Lung (tissue), 12 donors: Measurements from ENCODE around the gene FMO3. TPM values are rescaled to one million over a fixed set of nuclear protein-coding genes. Genes with fewer than 3 reads are reported as not detected.

ENCODE experiments used
- ATAC-seq: fragments of 200-7000 bp; cut with Tn5 transposase; one replicate; pipeline ENCODE4 v1.9.1; 2020; ENCODE audit warnings: moderate number of reproducible peaks; ENCODE audit not compliant: insufficient read depth, low FRiP score
- DNase-seq, 3 donors: peaks; one replicate each; pipeline ENCODE4 v3.0.0-alpha.2; 2013 to 2017
- H3K27ac ChIP-seq, 2 donors: one replicate each; pipeline ENCODE4 v1.5.1; 2013; ENCODE audit warnings: mild to moderate bottlenecking in 2 of 2, moderate library complexity in 2 of 2, control low read depth in 1 of 2, inconsistent platforms in 1 of 2, low read depth in 1 of 2, low read length in 1 of 2
- H3K27me3 ChIP-seq, 3 donors: one replicate each; pipeline ENCODE4 v1.5.1; 2013; ENCODE audit warnings: low read length in 2 of 3; ENCODE audit not compliant: control insufficient read depth in 3 of 3, insufficient read depth in 3 of 3
- H3K36me3 ChIP-seq, 4 donors: one replicate each; pipeline ENCODE4 v1.5.1; 2013; ENCODE audit warnings: low read length in 4 of 4, mild to moderate bottlenecking in 1 of 4, moderate library complexity in 1 of 4; ENCODE audit not compliant: control insufficient read depth in 4 of 4, insufficient read depth in 4 of 4
- H3K4me1 ChIP-seq, 5 donors: one replicate each; pipeline ENCODE4 v1.5.1; 2013; ENCODE audit warnings: low read length in 5 of 5, mild to moderate bottlenecking in 2 of 5, moderate library complexity in 1 of 5; ENCODE audit not compliant: control insufficient read depth in 5 of 5, insufficient read depth in 5 of 5
- H3K4me3 ChIP-seq: one replicate; pipeline ENCODE4 v1.5.1; 2013; ENCODE audit warnings: mild to moderate bottlenecking, control low read depth, moderate library complexity
- H3K9ac ChIP-seq, 2 donors: one replicate each; pipeline ENCODE4 v1.5.1; 2013; ENCODE audit warnings: low read length in 2 of 2, control low read depth in 1 of 2; ENCODE audit not compliant: insufficient read depth in 1 of 2
- H3K9me3 ChIP-seq, 4 donors: one replicate each; pipeline ENCODE4 v1.5.1; 2013; ENCODE audit warnings: low read length in 3 of 4, mild to moderate bottlenecking in 1 of 4, moderate library complexity in 1 of 4; ENCODE audit not compliant: control insufficient read depth in 4 of 4, insufficient read depth in 3 of 4
- WGBS, 2 donors: extraction: QIAGEN DNeasy Blood & Tissue Kit; methylation state at CpG; one replicate each; pipeline ENCODE4 v1.1.7; 2013; 5-methylcytosine and 5-hydroxymethylcytosine counted together
- polyA plus RNA-seq, 2 donors: library from polyadenylated mRNA; stranded (reverse); fragments of 200-250 nt; gene quantifications; one replicate each; pipeline ENCODE4 v1.2.1, GENCODE V29; 2013
- total RNA-seq, 2 donors: library from RNA; depleted of rRNA in 1 of 2; stranded (reverse); fragments of >200 nt in 1 of 2; gene quantifications; one replicate each; pipeline ENCODE4 v1.2.1, GENCODE V29; 2014 to 2021
- TF ChIP-seq, protein P1 (sequence below): IDR thresholded peaks from 2 replicates; pipeline ENCODE4 v1.5.1; 2012; ENCODE audit warnings: mild to moderate bottlenecking; ENCODE audit errors: control extremely low read depth, extremely low read depth
- donor health status: control.
- donor health status: control.
- donor health status: Bipolar disorder and iron deficiency.
- donor health status: healthy.
- donor health status: DM: yes; HTN: yes; CAD: no.

FMO3 gene
- total and polyA plus RNA-seq, 4 donors, result 2.0 to 9.0 (median 5.8) TPM

DNA sequence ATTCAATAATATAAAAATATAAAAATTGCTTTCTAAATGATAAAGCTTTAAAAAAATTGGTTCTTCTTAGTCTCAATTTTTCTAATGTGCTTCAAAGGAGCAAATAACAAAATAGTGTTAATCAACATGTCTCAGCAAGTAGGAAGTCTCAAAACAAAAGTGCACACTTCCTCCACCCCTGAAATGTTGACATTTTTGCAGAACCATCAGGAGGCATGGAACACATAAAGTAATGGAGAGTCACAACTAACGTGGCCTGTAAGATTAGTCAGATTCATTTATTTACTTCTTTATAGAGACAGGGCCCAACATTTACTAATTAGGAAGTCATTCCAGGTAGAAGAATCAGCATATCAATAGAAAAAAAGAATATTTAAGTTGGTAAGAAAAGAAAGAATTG, 59.5 kb downstream of the FMO3 start:
- Histone ChIP-seq H3K27ac (no peak overlapping the region), H3K36me3 (no peaks in the 10 kb centered on the region), H3K4me1 (peaks cover 0 to 5% (median 3%) of the 10 kb centered on the region in 5 donors), H3K9me3 (no peaks in the 10 kb centered on the region), H3K9ac (no peak overlapping the region), H3K4me3 (no peak overlapping the region), H3K27me3 (no peaks in the 10 kb centered on the region)
- DNase-seq (no peak), ATAC-seq (no peak)
- TF ChIP-seq, protein P1, sequence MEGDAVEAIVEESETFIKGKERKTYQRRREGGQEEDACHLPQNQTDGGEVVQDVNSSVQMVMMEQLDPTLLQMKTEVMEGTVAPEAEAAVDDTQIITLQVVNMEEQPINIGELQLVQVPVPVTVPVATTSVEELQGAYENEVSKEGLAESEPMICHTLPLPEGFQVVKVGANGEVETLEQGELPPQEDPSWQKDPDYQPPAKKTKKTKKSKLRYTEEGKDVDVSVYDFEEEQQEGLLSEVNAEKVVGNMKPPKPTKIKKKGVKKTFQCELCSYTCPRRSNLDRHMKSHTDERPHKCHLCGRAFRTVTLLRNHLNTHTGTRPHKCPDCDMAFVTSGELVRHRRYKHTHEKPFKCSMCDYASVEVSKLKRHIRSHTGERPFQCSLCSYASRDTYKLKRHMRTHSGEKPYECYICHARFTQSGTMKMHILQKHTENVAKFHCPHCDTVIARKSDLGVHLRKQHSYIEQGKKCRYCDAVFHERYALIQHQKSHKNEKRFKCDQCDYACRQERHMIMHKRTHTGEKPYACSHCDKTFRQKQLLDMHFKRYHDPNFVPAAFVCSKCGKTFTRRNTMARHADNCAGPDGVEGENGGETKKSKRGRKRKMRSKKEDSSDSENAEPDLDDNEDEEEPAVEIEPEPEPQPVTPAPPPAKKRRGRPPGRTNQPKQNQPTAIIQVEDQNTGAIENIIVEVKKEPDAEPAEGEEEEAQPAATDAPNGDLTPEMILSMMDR, result no peak
- WGBS, 2 donors, result 52 to 60% methylated on average over 1 of the region's 1 CpG

DNA sequence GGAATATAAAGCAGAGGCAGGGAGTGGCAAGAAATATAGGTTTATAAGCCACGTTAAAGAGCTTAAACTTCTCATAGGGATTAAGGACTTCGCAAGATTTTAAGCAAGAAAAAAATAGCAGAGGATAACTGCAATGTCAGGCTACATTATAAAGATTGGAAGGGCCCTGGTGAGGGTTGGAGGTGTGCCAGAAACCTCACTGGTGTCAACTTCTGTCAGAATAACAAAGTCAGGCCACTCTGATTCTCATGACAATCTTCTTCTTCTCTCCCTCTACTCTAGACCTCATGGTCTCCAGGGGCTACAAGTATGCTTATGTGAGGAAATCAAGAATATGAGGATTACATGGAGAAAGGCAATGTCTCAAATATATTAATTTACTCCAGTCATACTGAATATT, 61.8 kb downstream of the FMO3 start:
- Histone ChIP-seq H3K9me3 (no peaks in the 10 kb centered on the region), H3K9ac (no peak overlapping the region), H3K36me3 (no peaks in the 10 kb centered on the region), H3K4me3 (no peak overlapping the region), H3K4me1 (peaks cover 0 to 5% (median 0%) of the 10 kb centered on the region in 5 donors), H3K27me3 (no peaks in the 10 kb centered on the region), H3K27ac (no peak overlapping the region)
- DNase-seq (no peak), ATAC-seq (no peak)
- TF ChIP-seq, protein P1, result no peak
- WGBS, 2 donors, result 71 to 83% methylated on average over 2 of the region's 2 CpGs

DNA sequence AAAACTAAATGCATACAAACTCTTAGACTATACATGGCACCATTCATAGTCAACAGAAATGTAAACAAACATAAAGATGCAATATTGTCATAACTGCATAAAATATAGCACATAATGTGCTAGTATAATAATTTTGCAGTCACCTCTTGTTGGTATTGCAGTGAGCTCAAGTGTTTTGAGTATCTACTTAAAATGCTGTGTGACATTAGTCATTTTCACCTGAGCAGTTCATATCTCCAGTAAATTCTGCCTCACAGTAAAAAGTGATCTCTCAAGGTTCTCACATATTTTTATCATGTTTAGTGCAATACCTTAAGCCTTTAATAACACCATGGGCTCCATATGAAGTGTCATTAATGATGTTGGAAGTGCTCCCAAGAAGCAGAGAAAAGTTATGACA, 64.8 kb downstream of the FMO3 start:
- DNase-seq, result no peak
- TF ChIP-seq, protein P1, result no peak
- Histone ChIP-seq H3K4me3 (no peak overlapping the region), H3K36me3 (peaks cover 0 to 4% (median 0%) of the 10 kb centered on the region in 4 donors), H3K27me3 (no peaks in the 10 kb centered on the region), H3K9me3 (no peaks in the 10 kb centered on the region), H3K4me1 (peaks cover 0 to 20% (median 9%) of the 10 kb centered on the region in 5 donors), H3K9ac (no peak overlapping the region), H3K27ac (no peak overlapping the region)
- no peak for ATAC-seq

DNA sequence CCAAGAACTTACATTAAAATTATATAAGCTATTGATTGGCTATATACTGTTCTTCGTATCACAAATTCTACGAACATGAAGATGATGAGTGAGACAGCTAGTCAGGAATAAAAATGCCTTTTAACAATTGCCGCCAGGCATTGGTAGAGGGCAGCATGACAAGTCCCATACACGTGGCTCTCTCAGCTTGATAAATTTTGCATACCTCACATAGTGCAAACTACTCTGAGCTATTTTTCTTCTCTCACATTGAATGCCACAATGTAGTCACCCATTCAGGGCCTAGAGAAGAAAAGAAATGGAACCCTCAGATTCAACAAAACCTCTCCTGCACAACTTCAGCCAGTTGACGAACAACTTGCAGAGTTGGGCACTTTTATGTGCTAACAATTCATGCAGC, 67.4 kb downstream of the FMO3 start:
- no peak for DNase-seq
- no peaks in the 10 kb centered on the region for H3K27me3 ChIP-seq
- no peak overlapping the region for H3K4me3 ChIP-seq
- H3K4me1 ChIP-seq, result peaks cover 0 to 30% (median 18%) of the 10 kb centered on the region in 5 donors
- ATAC-seq, result no peak
- H3K36me3 ChIP-seq, result peaks cover 0 to 4% (median 0%) of the 10 kb centered on the region in 4 donors
- TF ChIP-seq, protein P1, result no peak
- no peak overlapping the region for H3K27ac ChIP-seq
- H3K9ac ChIP-seq, result no peak overlapping the region
- WGBS, 2 donors, result 77 to 80% methylated on average over 5 of the region's 5 CpGs
- no peaks in the 10 kb centered on the region for H3K9me3 ChIP-seq
